Activated CD8-positive, alpha-beta memory T cell treated with anti-CD3 and anti-CD28 coated beads, Interleukin-2, amount 50 U/mL, for 24 hours (primary cell): ENCODE data around the gene IL15RA.
"Not testable (repeated sequence)": the region's sequence is repeated elsewhere in the genome, so short reads cannot be mapped to it uniquely, and the experiment has no call there.

ENCODE experiments used
- DNase-seq: peaks from one replicate; pipeline ENCODE4 v3.0.0-alpha.2; 2020; ENCODE audit errors: extremely low read depth

The IL15RA gene

GRCh38 chr10:6005856-6006395, 28.6 kb upstream of the IL15RA start:
- DNase-seq, result no peak

GRCh38 chr10:6005161-6005804, 27.9 kb upstream of the IL15RA start:
- not testable (repeated sequence) for DNase-seq

DNA sequence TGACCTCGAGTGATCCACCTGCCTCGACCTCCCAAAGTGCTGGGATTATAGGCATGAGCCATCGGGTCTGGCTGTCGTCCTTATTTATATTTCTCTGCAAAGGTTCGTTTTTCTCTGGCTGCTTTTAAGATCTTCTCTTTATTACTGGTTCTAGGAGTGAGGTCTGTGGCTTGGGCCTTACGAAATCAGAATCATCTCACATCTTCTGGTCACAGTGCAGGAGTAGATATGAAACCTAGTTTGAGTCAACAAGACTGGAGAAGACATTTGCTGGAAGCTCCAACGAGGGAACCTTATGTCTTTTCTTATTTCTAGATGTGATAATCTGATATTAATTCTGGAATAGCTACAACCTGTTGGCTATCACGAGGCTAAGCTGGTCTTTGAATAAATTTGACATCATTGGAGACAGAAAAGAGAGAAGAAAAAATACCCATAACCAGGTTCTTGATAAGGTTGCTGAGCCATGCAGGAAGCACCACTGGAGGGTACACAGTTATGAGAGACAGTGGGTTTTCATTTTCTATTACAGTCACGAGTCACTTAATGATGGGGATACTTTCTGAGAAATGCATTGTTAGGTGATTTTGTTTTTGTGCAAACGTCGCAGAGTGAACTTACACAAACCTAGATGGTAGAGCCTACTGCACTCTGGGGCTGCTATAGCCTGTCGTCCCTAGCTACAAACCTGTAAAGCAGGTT, 25.6 kb upstream of the IL15RA start:
- DNase-seq, result no peak

DNA sequence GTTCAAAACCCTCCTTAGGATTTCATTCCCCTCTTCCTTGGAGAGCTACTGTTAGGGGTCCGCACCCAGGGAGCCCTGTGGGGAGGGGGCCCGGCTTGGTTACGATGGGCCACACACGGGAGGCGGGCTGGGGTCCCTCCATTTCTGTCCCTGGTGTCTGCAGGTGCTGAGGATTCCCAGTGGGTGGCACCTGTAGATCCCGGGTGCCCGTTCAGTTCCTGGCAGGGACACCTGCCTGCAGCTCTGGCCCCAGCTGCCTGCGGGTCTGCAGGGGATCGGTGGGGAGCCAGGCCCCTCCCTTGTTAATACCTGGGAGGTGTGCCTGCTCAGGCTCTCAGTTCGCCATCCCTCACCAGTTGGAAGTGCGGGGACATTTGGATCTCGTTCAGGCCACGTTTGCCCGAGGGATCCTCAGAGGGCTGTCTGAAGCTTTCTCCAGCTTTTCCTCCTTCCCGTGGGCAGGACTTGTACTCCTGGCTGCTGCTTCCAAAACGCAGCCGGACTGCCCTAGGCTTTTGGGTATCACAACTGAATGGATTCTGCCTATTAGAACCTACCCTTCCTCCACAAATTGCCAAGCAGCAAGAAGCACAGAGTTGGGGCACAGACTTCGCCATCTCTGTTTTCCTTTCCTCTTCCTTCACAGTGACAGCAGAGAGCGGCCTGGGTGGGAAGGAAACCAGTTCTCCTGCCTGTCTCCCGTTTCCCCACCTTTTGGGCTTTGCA, 22.3 kb upstream of the IL15RA start:
- no peak for DNase-seq

- DNase-seq, result no peak
Measured at GRCh38 chr10:5996696-5997095, 19.4 kb upstream of the IL15RA start.

- DNase-seq, result no peak
Measured at GRCh38 chr10:5992398-5992797, 15.1 kb upstream of the IL15RA start.

DNA sequence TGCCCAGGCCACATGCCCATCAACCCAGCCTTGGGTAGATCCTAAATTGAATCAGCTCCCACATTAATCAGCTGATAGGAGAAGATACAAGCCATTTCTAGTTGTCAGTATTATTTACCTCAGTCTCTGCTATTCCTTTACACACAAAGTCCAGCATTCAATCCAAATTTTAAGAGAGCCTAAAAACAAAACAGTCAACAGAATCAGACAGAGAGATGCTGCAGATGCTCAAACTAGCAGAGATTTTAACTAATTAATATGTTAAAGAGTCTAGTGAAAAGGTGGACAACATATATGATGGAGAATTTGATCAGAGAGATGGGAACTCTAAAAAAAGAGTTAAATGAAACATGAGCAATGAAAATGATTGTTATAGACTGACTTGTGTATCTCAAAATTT, 14.4 kb upstream of the IL15RA start:
- DNase-seq, result no peak

GRCh38 chr10:5989756-5990155, 12.4 kb upstream of the IL15RA start:
- DNase-seq, result no peak

- no peak for DNase-seq
Measured at GRCh38 chr10:5988336-5988920, 11.1 kb upstream of the IL15RA start.

DNA sequence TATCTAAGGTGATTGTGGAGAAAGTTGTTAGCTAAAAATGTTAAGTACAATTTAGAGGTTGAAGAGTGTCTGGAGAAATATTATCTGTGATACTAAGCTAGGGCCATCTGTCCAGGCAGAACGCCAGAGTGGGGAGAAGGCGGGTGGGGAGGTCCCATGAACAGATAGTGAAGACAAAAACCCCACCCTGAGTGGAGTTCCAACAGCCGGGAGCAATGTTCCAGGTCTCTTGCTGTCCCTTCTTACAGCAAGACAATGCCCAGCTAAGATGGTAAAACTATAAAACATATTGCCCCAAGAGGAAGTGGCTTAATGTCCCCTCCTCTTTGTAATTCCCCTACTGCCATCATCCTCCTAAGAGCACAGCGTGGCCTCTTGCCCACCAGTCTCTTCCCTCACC, 10.4 kb upstream of the IL15RA start:
- DNase-seq, result no peak

GRCh38 chr10:5985029-5985428, 7.7 kb upstream of the IL15RA start:
- no peak for DNase-seq

GRCh38 chr10:5983774-5984173, 6.4 kb upstream of the IL15RA start:
- no peak for DNase-seq

GRCh38 chr10:5981529-5981928, 4.2 kb upstream of the IL15RA start:
- DNase-seq, result no peak

DNA sequence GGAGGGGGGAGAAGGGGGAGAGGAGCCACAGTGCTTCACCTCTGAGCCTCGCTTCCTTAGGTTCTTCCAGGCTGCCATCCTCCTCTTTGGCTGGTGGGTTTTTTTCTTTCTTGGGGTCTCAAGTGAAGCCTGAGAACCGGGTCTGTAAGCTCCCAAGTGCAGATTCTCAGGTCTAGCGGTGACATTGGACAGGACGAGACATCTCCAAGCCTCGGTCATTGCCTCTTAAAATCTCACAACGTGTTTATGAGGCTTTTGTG, 817 bp upstream of the IL15RA start:
- no peak for DNase-seq

DNA sequence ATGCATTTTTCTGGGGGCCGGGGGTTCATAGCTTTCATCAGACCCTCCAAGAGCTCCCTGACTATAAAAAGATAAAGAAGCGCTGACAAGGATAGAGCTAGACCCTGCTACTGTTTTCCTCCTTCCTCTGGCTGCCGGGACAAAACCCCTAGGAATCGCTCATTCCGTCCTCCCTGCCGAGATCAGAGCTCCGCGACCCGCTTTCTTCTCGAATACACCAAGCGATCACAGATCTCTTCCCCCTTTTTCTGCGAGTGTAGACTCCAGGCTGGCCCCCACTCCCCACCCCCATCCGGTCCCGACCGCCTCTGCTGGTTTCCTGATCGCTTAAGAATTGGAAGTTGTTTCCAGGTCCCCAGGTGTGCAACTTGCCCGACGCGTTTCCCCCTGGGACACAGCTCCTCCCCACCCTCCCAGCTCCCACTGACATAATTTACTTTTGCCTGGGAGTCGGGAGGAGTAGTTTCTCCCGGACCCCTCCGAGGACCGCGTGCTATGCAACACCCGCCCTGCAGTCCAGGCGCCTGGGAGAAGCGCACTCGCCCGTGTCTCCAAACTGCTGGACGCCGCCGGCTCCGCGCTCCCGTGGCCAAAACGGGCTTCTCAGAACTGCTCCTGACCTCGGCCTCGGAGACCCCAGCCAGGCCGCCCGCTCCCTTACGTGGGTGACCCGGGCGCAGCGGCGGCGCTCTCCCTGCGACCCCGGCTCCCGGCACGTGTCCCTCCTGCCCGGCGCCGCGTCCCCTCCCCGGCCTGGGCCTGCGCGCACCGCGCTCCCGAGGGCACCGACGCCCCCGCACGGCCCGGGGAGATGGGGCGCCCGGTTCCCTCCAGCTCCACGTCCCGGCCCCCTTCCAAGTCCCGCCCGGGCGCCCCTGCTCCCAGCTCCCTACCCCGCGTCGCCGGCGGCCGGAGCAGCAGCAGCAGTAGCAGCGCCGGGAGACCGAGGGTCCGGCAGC, 552 bp downstream of the IL15RA start:
- DNase-seq, result no peak

- DNase-seq, result no peak
Measured at GRCh38 chr10:5975641-5976473, 1.5 kb downstream of the IL15RA start.

DNA sequence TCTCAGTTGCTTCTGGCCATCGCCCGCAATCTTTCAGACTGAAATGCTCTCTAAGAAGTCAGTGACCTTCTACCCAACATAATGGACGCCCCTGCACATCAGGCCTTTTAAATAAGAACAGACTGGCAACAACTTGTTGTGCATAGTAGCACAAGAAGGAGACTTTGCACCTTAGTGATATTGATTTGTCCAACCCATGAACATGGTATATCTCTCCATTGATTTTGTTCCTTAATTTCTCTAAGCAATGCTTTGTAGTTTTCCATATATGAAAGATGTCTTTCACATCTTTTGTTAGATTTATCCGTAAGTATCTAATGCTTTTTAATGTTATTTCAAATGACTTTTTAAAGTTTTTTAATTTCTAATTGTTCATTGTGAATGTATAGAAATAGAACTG, 4.3 kb downstream of the IL15RA start:
- DNase-seq, result no peak

DNA sequence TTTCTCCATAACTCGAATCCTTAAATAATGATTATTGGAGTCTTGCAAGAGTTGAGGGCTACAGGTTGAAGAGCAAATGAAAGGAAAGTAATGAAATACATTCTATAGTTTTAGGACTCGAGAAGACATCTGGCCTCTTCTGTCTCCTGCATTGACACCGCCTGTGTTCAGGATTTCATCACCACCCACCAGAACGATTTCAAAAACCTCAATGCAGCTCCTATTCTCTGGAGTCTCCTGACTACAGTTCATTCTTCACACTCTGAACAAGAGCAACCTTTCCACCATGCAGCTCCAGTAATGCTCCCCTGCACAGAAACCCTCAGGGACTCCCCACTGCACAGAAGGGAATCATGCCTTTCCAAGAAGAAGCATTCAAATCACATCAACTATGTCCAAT, 5.5 kb downstream of the IL15RA start:
- no peak for DNase-seq

GRCh38 chr10:5971315-5971832, 6.0 kb downstream of the IL15RA start:
- DNase-seq, result no peak

GRCh38 chr10:5970527-5970926, 6.8 kb downstream of the IL15RA start:
- DNase-seq, result no peak
